Measurements from ENCODE around the gene MTX1.

The MTX1 gene

GRCh38 chr1:155250246-155250632 is 41.7 kb downstream of the MTX1 start:
- DNase-seq (ENCODE audit: low spot score) = peak; percentile 31
- no peak for TF ChIP-seq CTCF (IDR thresholded peaks at IDR 0.05; ENCODE audit: extremely low read depth, missing control alignments)

GRCh38 chr1:155250633-155251449 is 42.3 kb downstream of the MTX1 start:
- peak; percentile 98 for DNase-seq (ENCODE audit: low spot score)
- TF ChIP-seq CTCF (IDR thresholded peaks at IDR 0.05; ENCODE audit: extremely low read depth, missing control alignments) = peak; percentile 100

- TF ChIP-seq CTCF (IDR thresholded peaks at IDR 0.05; ENCODE audit: extremely low read depth, missing control alignments) = no peak
- DNase-seq (ENCODE audit: low spot score) = peak; percentile 4
Observed at GRCh38 chr1:155251566-155251965, 43.1 kb downstream of the MTX1 start.

GRCh38 chr1:155253208-155253607 is 44.7 kb downstream of the MTX1 start:
- no peak for DNase-seq (ENCODE audit: low spot score)
- TF ChIP-seq CTCF (IDR thresholded peaks at IDR 0.05; ENCODE audit: extremely low read depth, missing control alignments) = no peak

- DNase-seq (ENCODE audit: low spot score) = no peak
- TF ChIP-seq CTCF (IDR thresholded peaks at IDR 0.05; ENCODE audit: extremely low read depth, missing control alignments) = no peak
Observed at GRCh38 chr1:155253797-155254196, 45.3 kb downstream of the MTX1 start.

GRCh38 chr1:155254228-155254713 is 45.8 kb downstream of the MTX1 start:
- DNase-seq (ENCODE audit: low spot score) = no peak
- TF ChIP-seq CTCF (IDR thresholded peaks at IDR 0.05; ENCODE audit: extremely low read depth, missing control alignments) = no peak

GRCh38 chr1:155254714-155255242 is 46.3 kb downstream of the MTX1 start:
- no peak for DNase-seq (ENCODE audit: low spot score)
- TF ChIP-seq CTCF (IDR thresholded peaks at IDR 0.05; ENCODE audit: extremely low read depth, missing control alignments) = no peak

Measured in GM20000 (cell line).